ENCODE measurements around the gene CALCOCO1.

The CALCOCO1 gene

GRCh38 chr12:53737951-53738405, 10.7 kb upstream of the CALCOCO1 start:
- no peak for TF ChIP-seq CTCF (conservative IDR thresholded peaks at IDR 0.05)

GRCh38 chr12:53737093-53737808, 10.0 kb upstream of the CALCOCO1 start:
- H3K27ac ChIP-seq = no peak overlapping the region
- no peak for TF ChIP-seq CTCF (conservative IDR thresholded peaks at IDR 0.05)

More at GRCh38 chr12:53737951-53738405, 10.7 kb upstream of the CALCOCO1 start:
- H3K27ac ChIP-seq = no peak overlapping the region

- no peak overlapping the region for H3K27ac ChIP-seq
- no peak for TF ChIP-seq CTCF (conservative IDR thresholded peaks at IDR 0.05)
Measured at GRCh38 chr12:53736592-53736991, 9.3 kb upstream of the CALCOCO1 start.

GRCh38 chr12:53735556-53735955, 8.3 kb upstream of the CALCOCO1 start:
- no peak overlapping the region for H3K27ac ChIP-seq
- no peak for TF ChIP-seq CTCF (conservative IDR thresholded peaks at IDR 0.05)

GRCh38 chr12:53734425-53734824, 7.2 kb upstream of the CALCOCO1 start:
- H3K27ac ChIP-seq = no peak overlapping the region
- no peak for TF ChIP-seq CTCF (conservative IDR thresholded peaks at IDR 0.05)

GRCh38 chr12:53733807-53734200, 6.6 kb upstream of the CALCOCO1 start:
- H3K27ac ChIP-seq = no peak overlapping the region
- TF ChIP-seq CTCF (conservative IDR thresholded peaks at IDR 0.05) = no peak

GRCh38 chr12:53733051-53733806, 6.0 kb upstream of the CALCOCO1 start:
- H3K27ac ChIP-seq = no peak overlapping the region

More at GRCh38 chr12:53733051-53733806, 6.0 kb upstream of the CALCOCO1 start:
- TF ChIP-seq CTCF (conservative IDR thresholded peaks at IDR 0.05) = no peak

All from VCaP (cell line).